AG08396 (cell line): ENCODE data around the gene SLC35E3.
A peak's percentile ranks its signal among the peaks of the same experiment; 100 is the strongest.
"Not testable (repeated sequence)": the region's sequence is repeated elsewhere in the genome, so short reads cannot be mapped to it uniquely, and the experiment has no call there.

Experiments
- DNase-seq: peaks from one replicate; pipeline ENCODE4 v3.0.0; 2012; ENCODE audit warnings: low spot score, mixed read lengths

Gene SLC35E3

DNA sequence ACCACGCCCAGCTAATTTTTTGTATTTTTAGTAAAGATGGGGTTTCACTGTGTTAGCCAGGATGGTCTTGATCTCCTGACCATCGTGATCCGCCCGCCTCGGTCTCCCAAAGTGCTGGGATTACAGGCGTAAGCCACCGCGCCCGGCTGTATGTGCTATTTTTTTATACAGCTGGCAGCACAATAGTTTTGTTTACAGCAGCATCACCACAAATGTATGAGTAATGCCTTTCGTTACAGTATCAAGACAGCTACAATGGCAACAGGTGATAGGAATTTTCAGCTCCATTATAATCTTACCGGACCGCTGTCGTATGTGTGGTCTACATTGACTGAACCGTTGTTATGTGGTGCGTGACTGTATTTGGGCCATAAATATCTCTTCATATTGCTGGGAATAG is 50.4 kb downstream of the SLC35E3 start:
- DNase-seq, result no peak

- DNase-seq, result no peak
Observed at GRCh38 chr12:68798882-68799234, 52.9 kb downstream of the SLC35E3 start.

DNA sequence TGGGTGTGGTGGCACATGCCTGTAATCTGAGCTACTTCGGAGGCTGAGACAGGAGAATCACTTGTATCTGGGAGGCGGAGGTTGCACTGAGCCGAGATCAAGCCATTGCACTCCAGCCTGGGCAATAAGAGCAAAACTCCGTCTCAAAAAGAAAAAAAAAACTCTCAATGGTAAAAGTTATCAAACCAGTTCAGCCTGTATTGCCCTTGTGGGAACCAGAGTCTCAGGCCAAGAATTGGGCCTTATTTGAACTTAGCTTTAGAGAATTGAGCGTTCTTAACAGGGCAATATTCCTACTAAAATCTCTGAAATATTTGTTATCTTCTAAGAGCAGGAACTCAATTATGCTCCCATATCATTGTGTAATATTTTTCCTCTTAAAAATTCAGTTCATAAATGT is 54.3 kb downstream of the SLC35E3 start:
- DNase-seq, result no peak

DNA sequence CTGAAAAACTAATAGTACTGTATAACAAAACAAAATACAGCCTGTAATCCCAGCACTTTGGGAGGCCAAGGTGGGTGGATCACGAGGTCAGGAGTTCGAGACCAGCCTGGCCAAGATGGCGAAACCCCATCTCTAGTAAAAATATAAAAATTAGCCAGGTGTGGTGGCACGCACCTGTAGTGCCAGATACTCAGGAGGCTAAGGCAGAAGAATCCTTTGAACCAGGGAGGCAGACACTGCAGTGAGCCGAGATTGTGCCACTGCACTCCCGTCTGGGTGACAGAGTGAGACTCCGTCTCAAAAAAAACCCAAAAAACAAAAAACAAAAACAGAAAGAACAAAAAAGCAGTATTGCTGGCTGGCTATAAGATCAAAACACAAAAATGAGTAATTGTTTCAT is 55.1 kb downstream of the SLC35E3 start:
- DNase-seq, result not testable (repeated sequence)

GRCh38 chr12:68802372-68802745 is 56.4 kb downstream of the SLC35E3 start:
- not testable (repeated sequence) for DNase-seq

GRCh38 chr12:68802911-68803651 is 57.1 kb downstream of the SLC35E3 start:
- DNase-seq, result not testable (repeated sequence)

- DNase-seq, result no peak
Observed at GRCh38 chr12:68803948-68804656, 58.1 kb downstream of the SLC35E3 start.

DNA sequence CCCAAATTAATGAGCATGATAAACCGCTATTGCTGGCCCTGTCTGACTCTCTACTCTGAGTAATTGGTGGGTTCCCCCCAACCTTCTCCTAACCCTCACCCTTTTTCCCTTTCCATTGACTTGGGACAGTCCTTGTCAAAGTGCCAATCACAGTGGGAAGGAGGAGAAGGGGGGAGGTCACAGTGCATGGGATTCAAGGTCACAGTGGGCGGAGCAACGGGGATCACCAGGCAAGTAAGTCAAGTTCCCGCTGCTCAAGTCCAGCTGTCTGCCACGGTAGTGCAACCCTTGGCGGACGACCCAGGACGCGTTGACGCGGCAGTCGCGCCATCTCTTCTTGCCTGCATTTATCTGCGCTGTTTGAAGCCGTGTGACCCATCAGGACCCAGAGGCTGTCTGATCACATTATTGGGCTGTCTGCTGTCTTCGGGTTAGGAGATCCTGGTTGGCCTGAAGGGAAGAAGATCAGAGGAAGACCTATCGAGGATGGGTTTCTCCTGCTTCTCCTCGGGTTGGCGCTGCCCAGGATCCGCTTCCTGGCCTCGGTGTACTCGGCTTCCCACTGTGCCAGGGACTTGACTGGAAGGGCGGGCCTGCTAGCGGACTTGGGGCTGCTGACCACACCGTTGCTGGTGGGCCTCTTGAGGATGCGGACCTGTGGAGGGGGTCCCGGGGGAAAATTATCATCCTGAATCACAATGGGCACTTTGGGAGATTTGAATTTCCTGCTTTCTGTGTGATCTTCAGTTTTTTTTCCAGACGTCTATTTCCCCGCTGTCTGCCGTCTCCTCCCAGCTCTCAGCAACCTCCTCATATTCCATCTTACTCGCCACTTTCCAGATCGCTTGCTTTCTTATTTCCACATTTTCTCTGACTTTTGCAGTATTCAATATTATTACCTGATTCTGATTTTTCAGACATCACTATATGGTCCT is 58.9 kb downstream of the SLC35E3 start:
- no peak for DNase-seq

- DNase-seq, result no peak
Observed at GRCh38 chr12:68805592-68806120, 59.7 kb downstream of the SLC35E3 start.

DNA sequence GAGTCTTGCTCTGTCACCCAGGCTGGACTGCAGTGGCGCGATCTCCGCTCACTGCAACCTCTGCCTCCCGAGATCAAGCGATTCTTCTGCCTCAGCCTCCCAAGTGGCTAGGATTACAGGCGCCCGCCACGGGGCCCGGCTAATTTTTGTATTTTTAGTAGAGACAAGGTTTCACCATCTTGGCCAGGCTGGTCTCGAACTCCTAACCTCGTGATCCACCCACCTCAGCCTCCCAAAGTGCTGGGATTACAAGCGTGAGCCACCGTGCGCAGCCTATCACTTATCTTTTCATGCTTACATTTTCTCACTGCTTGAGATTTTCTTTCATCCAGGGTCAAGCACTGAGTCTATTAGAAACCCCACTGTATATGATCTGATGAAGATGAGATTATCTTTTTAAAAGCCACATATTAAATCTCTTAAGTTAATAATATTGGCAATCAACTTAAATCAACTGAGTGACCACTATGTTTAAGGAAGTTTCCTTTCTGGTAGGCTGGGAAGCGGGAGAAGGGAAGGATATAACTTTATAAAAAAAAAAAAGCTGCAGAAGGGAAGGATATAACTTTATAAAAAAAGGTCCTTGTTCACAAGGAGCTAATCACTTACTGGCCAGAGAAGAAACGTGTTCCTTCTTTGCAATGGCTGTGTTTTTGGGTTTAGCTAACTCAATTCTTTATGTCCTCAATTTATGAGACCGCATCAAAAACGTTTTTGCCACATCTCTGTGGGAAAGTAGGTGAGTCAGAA is 60.7 kb downstream of the SLC35E3 start:
- DNase-seq, result no peak

GRCh38 chr12:68807274-68807575 is 61.2 kb downstream of the SLC35E3 start:
- not testable (repeated sequence) for DNase-seq

- peak; percentile 98 for DNase-seq
Observed at GRCh38 chr12:68807576-68808387, 61.8 kb downstream of the SLC35E3 start, which contains the start of gene MDM2. Gene MDM2, plus strand, starts transcription at chr12:68808177. Its CDS starts 301 bp downstream, at chr12:68808478.

DNA sequence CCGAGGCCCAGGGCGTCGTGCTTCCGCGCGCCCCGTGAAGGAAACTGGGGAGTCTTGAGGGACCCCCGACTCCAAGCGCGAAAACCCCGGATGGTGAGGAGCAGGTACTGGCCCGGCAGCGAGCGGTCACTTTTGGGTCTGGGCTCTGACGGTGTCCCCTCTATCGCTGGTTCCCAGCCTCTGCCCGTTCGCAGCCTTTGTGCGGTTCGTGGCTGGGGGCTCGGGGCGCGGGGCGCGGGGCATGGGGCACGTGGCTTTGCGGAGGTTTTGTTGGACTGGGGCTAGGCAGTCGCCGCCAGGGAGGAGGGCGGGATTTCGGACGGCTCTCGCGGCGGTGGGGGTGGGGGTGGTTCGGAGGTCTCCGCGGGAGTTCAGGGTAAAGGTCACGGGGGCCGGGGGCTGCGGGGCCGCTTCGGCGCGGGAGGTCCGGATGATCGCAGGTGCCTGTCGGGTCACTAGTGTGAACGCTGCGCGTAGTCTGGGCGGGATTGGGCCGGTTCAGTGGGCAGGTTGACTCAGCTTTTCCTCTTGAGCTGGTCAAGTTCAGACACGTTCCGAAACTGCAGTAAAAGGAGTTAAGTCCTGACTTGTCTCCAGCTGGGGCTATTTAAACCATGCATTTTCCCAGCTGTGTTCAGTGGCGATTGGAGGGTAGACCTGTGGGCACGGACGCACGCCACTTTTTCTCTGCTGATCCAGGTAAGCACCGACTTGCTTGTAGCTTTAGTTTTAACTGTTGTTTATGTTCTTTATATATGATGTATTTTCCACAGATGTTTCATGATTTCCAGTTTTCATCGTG is 62.6 kb downstream of the SLC35E3 start:
- DNase-seq, result peak; percentile 88

DNA sequence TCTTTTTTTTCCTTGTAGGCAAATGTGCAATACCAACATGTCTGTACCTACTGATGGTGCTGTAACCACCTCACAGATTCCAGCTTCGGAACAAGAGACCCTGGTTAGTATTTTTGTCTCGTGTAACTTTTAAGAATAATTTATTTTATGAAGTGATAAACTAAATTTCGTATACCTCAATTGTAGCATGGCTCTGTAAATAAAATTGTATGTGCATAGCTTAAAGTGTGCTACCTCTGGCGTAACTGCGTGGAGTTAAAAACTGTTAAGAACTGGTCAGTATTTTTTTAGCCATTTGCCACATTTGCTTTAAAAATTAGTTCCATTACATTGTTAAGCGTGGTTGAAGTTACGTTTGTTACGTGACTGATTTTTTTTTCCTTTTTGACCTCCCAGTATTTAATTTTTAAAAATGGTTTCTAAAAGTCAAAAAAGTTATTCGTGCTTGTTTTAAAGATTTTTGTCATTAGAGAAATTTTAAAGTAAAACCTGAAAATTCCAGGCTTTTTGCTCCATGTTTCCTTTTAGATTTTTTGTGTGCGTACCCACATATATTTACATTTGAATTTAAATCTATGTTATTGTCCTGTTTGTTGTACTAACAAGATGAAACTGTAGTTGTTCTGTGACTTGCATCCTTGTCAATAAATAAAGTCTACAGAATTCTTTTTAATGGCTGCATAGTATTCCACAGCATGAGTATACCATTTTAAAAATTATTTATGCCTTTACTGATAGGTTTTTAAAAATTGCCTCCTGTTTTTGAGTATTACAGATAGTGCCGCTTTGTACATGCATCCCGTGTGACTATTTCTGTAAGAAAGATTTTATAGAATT is 63.4 kb downstream of the SLC35E3 start:
- no peak for DNase-seq

GRCh38 chr12:68810027-68810389 is 64.0 kb downstream of the SLC35E3 start:
- DNase-seq, result not testable (repeated sequence)

GRCh38 chr12:68811573-68811972 is 65.6 kb downstream of the SLC35E3 start:
- not testable (repeated sequence) for DNase-seq

DNA sequence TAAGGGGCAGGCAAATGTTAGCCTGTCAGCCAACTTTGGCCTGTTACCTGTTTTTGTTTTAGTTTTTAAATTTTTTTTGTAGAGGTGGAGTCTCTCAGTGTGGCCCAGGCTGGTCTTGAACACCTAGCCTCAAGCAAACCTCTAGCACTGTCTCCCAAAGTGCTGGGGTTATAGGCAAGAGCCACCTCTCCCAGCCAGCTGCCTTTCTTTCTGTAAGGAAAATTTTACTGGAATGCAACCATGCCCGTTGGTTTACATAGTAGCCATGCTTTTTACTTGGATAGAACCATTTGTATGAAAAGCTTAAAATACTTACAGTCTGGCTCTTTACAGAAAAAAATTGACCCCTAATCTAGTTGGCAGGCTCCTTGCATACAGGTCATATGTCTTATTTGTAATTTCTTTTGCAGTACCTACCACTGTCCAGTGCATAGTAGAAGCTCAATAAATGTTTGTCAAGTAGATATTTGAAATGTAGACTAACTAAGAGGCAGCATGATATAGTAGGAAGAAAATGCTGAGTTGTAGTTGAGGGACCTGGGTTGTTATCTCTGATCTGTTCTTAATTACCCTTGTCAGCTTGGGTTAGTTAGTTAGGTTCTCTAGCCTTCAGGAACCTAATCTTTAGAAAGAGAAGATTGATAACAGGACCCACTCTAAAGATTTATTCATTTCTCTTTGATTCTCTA is 66.7 kb downstream of the SLC35E3 start:
- DNase-seq, result no peak

GRCh38 chr12:68813242-68813593 is 67.2 kb downstream of the SLC35E3 start:
- DNase-seq, result no peak
